Rectal smooth muscle tissue (tissue), 1 donor: ENCODE results near the gene DUSP21.
"Not testable (repeated sequence)": the region's sequence is repeated elsewhere in the genome, so short reads cannot be mapped to it uniquely, and the experiment has no call there.

Source experiments
- H3K27ac ChIP-seq: one replicate; pipeline ENCODE4 v1.7.0; 2013; ENCODE audit warnings: low read depth, low read length, inconsistent platforms
- H3K27me3 ChIP-seq: one replicate; pipeline ENCODE4 v1.7.0; 2013; ENCODE audit warnings: low read length; ENCODE audit not compliant: control insufficient read depth, insufficient read depth
- H3K36me3 ChIP-seq: one replicate; pipeline ENCODE4 v1.7.0; 2013; ENCODE audit warnings: low read length; ENCODE audit not compliant: control insufficient read depth, insufficient read depth
- H3K4me1 ChIP-seq: one replicate; pipeline ENCODE4 v1.7.0; 2013; ENCODE audit warnings: low read length; ENCODE audit not compliant: control insufficient read depth, insufficient read depth
- H3K4me3 ChIP-seq: one replicate; pipeline ENCODE4 v1.7.0; 2013; ENCODE audit warnings: low read length
- H3K9ac ChIP-seq: one replicate; pipeline ENCODE4 v1.7.0; 2013; ENCODE audit warnings: low read length

Gene DUSP21

DNA sequence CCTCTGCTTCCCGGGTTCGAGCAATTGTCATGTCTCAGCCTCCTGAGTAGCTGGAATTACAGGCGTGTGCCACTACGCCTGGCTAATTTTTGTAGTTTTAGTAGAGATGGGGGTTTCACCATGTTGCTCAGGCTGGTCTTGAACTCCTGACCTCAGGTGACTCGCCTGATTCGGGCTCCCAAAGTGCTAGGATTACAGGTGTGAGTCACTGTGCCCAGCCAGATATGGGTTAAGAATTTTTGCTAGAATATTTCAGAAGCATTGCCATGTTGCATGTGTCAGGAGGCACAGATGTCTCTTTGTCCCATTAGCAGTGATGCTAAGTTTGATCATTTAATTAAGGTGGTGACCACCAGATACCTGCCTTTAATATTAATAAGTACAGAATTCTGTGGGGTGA is 7.1 kb downstream of the DUSP21 start:
- H3K36me3 ChIP-seq, H3K9ac ChIP-seq, H3K4me1 ChIP-seq, H3K4me3 ChIP-seq, H3K27me3 ChIP-seq, H3K27ac ChIP-seq: not testable (repeated sequence)

DNA sequence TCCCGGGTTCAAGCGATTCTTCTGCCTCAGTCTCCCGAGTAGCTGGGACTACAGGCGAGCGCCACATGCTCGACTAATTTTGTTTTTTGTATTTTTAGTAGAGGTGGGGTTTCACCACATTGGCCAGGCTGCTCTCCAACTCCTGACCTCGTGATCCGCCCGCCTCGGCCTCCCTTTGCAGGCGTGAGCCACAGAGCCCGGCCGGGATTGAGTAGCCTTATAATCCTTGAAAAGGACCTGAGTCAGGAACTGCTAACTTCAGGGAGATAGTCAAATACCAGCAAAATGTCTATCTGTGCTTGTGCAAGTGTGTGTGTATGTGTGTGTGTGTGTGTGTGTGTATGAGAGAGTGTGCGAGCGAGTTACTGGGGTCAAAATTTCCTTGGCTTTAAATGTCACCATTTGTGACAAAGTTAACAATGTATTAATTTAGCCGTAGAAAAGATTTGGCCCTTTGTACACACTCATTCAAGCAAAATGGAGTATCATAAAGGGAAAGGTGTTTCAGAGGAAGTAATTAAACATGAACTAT is 27.4 kb downstream of the DUSP21 start:
- peak overlapping the region; percentile 79 for H3K4me3 ChIP-seq
- no peak overlapping the region for H3K9ac ChIP-seq
- H3K4me1 ChIP-seq, result peaks cover 4% of the 10 kb centered on the region
- H3K27ac ChIP-seq, result no peak overlapping the region
- no peaks in the 10 kb centered on the region for H3K27me3 ChIP-seq
- H3K36me3 ChIP-seq, result no peaks in the 10 kb centered on the region

DNA sequence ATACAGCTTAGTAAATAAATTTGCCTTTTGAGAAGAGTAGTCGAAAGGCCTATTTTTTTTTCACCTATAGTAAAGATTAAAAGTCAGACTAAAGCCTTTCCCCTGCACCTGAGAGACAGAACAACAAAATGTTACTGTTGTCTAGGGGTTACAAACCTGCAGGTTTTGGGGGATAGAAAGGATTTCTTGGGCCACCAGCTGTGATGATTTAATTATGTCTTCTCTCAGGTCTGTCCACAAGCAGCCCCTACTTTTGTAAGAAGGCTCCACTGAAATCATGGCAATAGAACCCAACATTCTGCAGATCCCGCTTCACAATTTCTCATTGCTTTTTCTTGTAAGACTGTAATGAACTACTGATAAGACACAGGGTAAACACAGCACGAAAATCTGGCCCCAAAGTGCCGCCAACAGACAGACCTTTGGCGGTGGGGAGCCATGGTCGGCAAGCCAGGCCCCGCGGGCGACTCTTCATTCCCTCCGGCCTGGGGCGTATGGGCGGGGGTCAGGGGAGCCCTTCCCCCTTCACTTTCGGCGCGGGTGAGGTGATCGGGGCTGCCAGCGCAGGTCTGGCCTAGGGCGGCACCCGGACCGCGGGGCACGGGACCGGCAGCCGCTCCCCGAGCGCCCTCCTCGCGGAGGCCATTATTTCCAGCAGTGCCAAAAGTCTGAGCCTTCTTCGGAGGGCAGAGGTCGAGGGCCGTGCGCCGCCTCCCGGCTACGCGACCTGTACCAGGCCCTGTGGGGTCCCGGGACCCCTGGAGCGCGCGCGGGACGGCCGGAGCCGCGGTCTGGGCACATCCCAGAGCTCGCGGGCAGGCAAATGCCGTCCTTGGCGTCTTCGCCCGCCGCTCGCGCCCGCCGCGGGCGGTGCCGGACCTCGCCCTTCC is 28.4 kb downstream of the DUSP21 start:
- H3K4me1 ChIP-seq, result peaks cover 6% of the 10 kb centered on the region
- peak overlapping the region; percentile 73 for H3K9ac ChIP-seq
- no peaks in the 10 kb centered on the region for H3K36me3 ChIP-seq
- H3K27ac ChIP-seq, result peak overlapping the region; percentile 95
- H3K27me3 ChIP-seq, result no peaks in the 10 kb centered on the region
- H3K4me3 ChIP-seq, result peak overlapping the region; percentile 79

DNA sequence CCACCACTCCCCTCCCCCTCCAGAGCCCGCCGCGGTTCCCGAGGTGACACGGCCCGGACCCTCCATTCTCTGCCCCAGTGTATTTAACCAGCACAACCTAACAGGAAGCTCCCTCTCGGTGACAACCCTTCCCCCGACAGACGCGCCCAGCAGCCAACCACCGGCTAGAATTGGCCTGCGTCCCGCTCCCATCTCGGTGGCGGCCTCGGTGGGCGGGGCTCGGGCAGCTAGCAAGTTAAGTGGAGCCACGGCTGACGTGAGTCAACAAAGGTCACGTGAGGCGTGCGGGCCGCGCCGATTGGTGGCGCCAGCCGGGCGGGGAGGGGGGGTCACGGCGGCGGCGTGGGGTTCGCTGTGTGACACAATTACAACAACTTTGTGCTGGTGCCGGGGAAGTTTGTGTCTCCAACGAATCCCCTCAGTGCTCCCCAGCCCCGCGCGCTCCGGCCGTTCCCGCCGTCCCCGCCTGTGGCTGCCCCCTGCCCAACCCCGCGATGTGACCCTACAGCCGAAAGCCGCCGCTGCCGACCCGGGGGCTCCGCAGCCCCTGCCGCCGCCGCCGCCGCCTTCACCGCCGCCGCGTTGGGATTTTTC is 29.1 kb downstream of the DUSP21 start, which contains the start of gene KDM6A:
Gene KDM6A (plus strand): TSS at position 368 of the 594 bp plus-strand sequence. CDS start 364 bp downstream, outside the sequence.
- no peaks in the 10 kb centered on the region for H3K36me3 ChIP-seq
- H3K27ac ChIP-seq, result peak within 1 kb of the TSS; percentile 95
- H3K4me1 ChIP-seq, result peaks cover 6% of the 10 kb centered on the region
- H3K27me3 ChIP-seq, result no peaks in the 10 kb centered on the region
- H3K9ac ChIP-seq, result peak within 1 kb of the TSS; percentile 73
- H3K4me3 ChIP-seq, result peak within 1 kb of the TSS; percentile 85

DNA sequence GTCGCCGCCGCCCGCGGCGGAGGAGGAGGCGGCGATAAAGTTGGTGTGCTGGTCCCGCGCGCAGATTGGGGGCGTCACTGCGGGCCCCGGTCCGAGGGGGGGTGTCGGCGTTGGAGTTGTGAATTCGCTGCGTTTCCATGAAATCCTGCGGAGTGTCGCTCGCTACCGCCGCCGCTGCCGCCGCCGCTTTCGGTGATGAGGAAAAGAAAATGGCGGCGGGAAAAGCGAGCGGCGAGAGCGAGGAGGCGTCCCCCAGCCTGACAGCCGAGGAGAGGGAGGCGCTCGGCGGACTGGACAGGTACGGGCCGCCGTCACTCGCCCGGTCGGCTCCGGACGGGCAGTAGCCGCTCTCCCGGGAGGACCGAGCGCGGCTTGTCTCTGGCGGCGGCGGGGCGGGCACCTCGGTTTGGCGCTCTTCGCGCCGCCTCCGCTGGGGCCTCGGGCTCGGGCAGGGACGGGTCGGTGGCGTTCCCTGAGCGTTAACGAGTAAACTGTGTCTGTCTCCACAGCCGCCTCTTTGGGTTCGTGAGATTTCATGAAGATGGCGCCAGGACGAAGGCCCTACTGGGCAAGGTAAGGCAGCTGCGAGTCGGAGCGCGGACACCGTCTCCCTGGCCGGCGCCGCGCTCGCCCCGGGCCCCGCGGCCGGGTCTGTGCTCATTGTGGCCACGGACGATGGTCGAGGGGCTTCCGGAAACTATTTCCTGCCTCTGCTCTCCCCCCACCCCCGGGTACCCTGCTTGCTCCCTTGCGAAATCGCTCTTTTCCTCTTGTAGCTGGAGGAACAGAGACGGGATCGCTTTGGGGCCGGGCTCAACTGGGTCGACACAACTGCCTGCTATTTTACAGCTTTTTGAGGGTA is 29.8 kb downstream of the DUSP21 start:
- H3K36me3 ChIP-seq, result no peaks in the 10 kb centered on the region
- peaks cover 6% of the 10 kb centered on the region for H3K4me1 ChIP-seq
- peak overlapping the region; percentile 85 for H3K4me3 ChIP-seq
- no peaks in the 10 kb centered on the region for H3K27me3 ChIP-seq
- H3K9ac ChIP-seq, result peak overlapping the region; percentile 69
- H3K27ac ChIP-seq, result peak overlapping the region; percentile 95

DNA sequence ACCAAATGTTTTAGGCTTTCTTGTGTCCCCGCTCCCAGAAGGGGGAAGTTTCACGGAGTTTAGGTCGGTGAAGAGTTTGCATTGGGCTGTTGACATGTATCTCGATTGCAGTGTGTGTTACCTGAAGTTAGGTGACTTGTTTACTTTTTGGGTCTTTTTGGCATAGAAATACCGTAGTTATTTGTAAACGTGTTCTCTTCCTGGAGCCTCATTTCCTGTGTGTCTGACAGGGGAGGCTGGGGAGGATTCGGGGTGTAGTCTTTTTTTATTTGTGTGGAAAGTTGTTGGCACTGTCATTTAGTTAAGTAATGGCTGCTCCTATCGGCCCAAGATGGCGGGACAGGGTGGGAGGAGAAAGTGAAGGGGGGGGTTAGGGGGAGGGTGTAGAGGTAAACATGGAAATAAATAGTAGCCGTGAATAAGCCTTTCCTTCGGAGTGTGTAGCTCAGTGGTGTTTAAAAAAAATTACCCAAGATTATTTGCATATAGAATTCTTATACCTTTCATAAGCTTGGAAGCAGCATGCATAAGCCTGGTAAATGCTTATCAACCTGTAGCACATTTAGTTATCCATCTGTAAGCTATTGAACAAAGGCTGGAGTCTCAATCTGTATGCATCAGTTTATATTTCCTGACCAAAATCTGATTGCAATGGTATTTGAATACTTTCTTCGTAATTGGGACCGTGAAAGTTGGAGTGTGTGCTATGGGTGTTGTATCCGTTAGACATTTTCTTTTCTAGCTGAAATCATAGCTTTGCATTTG is 30.8 kb downstream of the DUSP21 start:
- peak overlapping the region; percentile 95 for H3K27ac ChIP-seq
- H3K4me1 ChIP-seq, result peaks cover 6% of the 10 kb centered on the region
- peak overlapping the region; percentile 85 for H3K4me3 ChIP-seq
- H3K27me3 ChIP-seq, result no peaks in the 10 kb centered on the region
- H3K36me3 ChIP-seq, result no peaks in the 10 kb centered on the region
- H3K9ac ChIP-seq, result peak overlapping the region; percentile 69

DNA sequence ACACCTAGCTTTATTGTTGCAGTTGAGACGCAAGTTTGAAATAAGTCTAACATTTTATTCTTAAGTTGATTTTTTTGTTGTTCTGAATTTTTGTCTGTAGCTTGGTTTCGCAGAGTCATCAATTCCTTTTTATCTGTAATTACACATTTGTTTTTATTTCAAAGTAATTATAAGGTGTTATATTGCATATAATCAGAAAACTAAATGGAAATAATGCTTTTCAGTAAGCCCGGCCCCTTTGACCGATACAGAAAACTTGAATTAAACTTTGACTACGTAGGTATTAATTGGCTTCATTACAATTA is 31.3 kb downstream of the DUSP21 start:
- no peaks in the 10 kb centered on the region for H3K27me3 ChIP-seq
- H3K4me3 ChIP-seq, result peak overlapping the region; percentile 85
- H3K9ac ChIP-seq, result no peak overlapping the region
- H3K4me1 ChIP-seq, result peaks cover 6% of the 10 kb centered on the region
- H3K27ac ChIP-seq, result peak overlapping the region; percentile 61
- H3K36me3 ChIP-seq, result no peaks in the 10 kb centered on the region

DNA sequence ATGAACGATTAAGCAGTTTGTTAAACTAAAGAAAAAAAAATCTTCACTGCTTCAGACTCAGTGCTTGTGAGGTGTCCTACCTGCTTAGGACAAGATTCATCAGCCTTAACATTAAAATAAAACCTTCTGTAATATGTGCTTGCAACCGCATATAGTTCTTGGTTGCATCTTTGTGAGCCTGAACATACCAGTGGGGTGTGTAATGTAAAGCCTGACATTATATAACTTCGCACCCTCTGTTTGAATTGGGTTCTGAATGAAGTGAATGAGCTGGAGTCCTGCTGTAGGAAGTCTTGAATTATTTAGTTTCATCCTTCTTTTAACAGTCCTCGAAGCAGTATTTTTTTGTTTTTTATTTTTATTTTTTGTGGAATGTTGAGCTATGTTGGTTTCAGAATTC is 32.3 kb downstream of the DUSP21 start:
- Histone ChIP-seq H3K27me3 (no peaks in the 10 kb centered on the region), H3K4me1 (peaks cover 6% of the 10 kb centered on the region), H3K9ac (no peak overlapping the region), H3K4me3 (peak overlapping the region; percentile 46), H3K36me3 (no peaks in the 10 kb centered on the region), H3K27ac (no peak overlapping the region)

DNA sequence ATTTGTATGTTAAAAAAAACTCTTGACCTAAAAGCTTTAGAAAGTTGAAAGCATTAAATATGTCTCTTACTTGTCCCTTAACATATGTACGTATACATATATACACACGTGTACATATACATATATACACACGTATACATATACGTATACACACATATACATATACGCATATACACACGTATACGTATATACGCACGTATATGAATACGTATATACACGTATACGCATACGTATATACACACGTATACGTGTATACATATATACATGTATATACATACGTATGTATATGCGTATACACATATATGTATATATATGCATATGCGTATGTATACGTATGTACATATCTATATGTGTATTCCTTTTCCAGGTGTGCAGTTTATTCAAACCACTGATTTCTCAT is 32.9 kb downstream of the DUSP21 start:
- Histone ChIP-seq H3K4me3 (no peak overlapping the region), H3K27ac (no peak overlapping the region), H3K36me3 (no peaks in the 10 kb centered on the region), H3K4me1 (peaks cover 6% of the 10 kb centered on the region), H3K27me3 (no peaks in the 10 kb centered on the region), H3K9ac (no peak overlapping the region)

DNA sequence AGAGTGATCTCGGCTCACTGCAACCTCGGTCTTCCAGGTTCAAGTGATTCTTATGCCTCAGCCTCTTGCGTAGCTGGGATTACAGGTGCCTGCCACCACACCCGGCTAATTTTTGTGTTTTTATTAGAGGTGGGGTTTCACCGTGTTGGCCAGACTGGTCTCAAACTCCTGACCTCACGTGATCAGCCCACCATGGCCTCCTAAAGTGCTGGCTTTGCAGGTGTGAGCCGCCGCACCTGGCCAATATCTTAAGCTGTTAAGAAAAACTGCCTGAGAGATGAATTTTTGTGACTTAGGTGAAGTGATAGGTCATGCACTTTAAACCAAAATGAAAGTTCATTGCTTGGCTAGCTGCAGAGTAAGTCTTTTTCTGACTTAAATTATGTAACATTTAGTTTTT is 35.0 kb downstream of the DUSP21 start:
- H3K27me3 ChIP-seq, result no peaks in the 10 kb centered on the region
- H3K36me3 ChIP-seq, result no peaks in the 10 kb centered on the region
- no peak overlapping the region for H3K4me3 ChIP-seq
- no peak overlapping the region for H3K27ac ChIP-seq
- H3K4me1 ChIP-seq, result peaks cover 6% of the 10 kb centered on the region
- H3K9ac ChIP-seq, result no peak overlapping the region

DNA sequence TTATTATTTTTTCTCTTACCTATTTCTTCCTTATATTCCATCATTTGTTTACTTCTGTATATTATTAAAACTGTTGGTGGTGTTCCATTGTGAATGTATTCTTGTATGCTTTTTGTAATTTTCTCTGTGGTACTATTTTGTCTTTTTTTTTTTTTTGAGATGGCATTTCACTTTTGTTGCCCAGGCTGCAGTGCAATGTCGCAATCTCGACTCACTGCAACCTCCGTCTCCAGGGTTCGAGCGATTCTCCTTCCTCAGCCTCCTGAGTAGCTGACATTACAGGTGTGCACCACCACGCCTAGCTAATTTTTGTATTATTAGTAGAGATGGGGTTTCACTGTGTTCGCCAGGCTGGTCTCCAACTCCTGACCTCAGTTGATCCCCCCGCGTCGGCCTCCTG is 37.7 kb downstream of the DUSP21 start:
- Histone ChIP-seq H3K27ac (no peak overlapping the region), H3K36me3 (no peaks in the 10 kb centered on the region), H3K4me1 (peaks cover 2% of the 10 kb centered on the region), H3K9ac (no peak overlapping the region), H3K27me3 (no peaks in the 10 kb centered on the region), H3K4me3 (no peak overlapping the region)
